D341Med (cell line): Measurements from ENCODE around the gene MIOX.
"Not testable (repeated sequence)": the region's sequence is repeated elsewhere in the genome, so short reads cannot be mapped to it uniquely, and the experiment has no call there.

Source experiments
- DNase-seq: peaks from one replicate; pipeline ENCODE4 v3.0.0; 2012; ENCODE audit warnings: low spot score

The MIOX gene

GRCh38 chr22:50529897-50530579 lies 43.4 kb downstream of the MIOX start, which contains the start of gene TYMP:
Gene TYMP, minus strand, starts transcription at chr22:50530012. Its CDS starts 303 bp downstream, at chr22:50529709.
- peak; percentile 50 for DNase-seq

- DNase-seq: no peak
Observed at GRCh38 chr22:50530580-50530876, 43.9 kb downstream of the MIOX start.

GRCh38 chr22:50530877-50531545 lies 44.4 kb downstream of the MIOX start:
- DNase-seq: peak; percentile 67

GRCh38 chr22:50531546-50531961 lies 44.9 kb downstream of the MIOX start:
- DNase-seq: peak; percentile 67

GRCh38 chr22:50531962-50532674 lies 45.5 kb downstream of the MIOX start:
- DNase-seq: peak; percentile 78

GRCh38 chr22:50532824-50533796 lies 46.5 kb downstream of the MIOX start:
- no peak for DNase-seq

GRCh38 chr22:50533856-50534711 lies 47.4 kb downstream of the MIOX start:
- not testable (repeated sequence) for DNase-seq

- no peak for DNase-seq
Observed at GRCh38 chr22:50535113-50535512, 48.5 kb downstream of the MIOX start.

- no peak for DNase-seq
Observed at GRCh38 chr22:50536226-50536625, 49.6 kb downstream of the MIOX start.

GRCh38 chr22:50537765-50538164 lies 51.1 kb downstream of the MIOX start:
- peak; percentile 18 for DNase-seq
